VCaP (cell line): Measurements from ENCODE around the gene CRHR1.

Experiments
- H3K27ac ChIP-seq: fragments of 450-650 bp; 2 replicates; pipeline ENCODE4 v1.5.1; 2017
- TF ChIP-seq, protein P1 (sequence below): fragments of 450-650 bp; conservative IDR thresholded peaks from 2 replicates; pipeline ENCODE4 v1.5.1; 2017; ENCODE audit warnings: mild to moderate bottlenecking, moderate library complexity

CRHR1 gene

DNA sequence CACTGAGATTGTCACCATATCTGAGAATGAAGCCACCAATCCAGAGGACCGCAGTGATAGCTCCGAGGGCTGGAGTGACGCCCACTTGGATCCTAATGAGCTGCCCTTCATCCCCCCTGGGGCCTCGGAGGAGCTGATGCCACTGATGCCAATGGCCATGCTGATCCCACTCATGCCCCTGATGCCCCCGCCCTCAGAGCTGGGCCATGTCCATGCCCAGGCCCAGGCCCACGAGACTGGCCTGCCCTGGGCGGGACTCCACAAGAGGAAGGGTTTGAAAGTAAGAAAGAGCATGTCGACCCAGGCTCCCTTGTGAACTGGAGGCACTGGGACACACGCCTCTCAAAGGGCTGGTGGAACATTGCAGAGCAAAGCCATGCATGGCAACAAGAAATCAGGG, 62.5 kb downstream of the CRHR1 start:
- TF ChIP-seq, protein P1, sequence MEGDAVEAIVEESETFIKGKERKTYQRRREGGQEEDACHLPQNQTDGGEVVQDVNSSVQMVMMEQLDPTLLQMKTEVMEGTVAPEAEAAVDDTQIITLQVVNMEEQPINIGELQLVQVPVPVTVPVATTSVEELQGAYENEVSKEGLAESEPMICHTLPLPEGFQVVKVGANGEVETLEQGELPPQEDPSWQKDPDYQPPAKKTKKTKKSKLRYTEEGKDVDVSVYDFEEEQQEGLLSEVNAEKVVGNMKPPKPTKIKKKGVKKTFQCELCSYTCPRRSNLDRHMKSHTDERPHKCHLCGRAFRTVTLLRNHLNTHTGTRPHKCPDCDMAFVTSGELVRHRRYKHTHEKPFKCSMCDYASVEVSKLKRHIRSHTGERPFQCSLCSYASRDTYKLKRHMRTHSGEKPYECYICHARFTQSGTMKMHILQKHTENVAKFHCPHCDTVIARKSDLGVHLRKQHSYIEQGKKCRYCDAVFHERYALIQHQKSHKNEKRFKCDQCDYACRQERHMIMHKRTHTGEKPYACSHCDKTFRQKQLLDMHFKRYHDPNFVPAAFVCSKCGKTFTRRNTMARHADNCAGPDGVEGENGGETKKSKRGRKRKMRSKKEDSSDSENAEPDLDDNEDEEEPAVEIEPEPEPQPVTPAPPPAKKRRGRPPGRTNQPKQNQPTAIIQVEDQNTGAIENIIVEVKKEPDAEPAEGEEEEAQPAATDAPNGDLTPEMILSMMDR, result no peak
- no peak overlapping the region for H3K27ac ChIP-seq

DNA sequence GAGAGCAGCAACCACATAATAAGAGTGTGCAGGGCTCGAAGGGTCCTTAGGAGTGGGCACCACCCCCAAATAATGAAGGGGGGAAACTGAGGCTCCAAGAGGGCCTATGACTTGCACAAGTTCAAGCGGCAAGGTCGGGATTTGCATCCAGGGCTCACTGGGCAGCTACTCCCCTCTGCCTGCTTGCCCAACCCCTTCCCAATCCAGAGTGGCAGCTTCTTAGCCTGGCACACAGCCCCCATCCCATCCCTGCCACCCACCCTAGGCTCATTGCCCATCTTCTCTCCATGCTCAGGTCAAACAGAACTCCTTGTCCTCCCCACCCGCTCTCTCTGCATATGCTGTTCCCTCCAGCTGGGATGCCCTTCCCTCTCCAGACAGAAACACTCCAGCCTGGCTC, 63.0 kb downstream of the CRHR1 start:
- H3K27ac ChIP-seq, result no peak overlapping the region

DNA sequence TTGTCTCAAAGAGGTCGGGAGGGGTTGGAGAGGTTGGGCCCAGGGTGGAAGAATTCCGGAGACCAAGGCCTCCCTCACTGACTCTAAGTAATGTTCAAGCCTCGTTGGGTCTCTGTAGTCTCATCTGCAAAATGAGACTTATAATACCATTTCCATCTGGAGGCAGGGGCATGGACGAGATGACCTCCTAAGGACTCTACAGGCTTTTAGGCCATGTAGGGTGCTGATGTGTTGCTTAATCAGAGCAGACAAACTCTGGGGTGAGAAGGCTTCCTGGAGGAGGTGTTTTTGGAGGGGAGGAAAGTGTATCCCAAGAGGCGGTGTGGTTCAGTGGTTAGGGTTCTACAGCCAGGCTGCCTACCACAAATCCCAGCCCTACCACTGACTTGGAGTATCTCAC, 63.6 kb downstream of the CRHR1 start:
- H3K27ac ChIP-seq, result no peak overlapping the region
- TF ChIP-seq, protein P1, result no peak

More for the DNA sequence above, 63.0 kb downstream of the CRHR1 start:
- TF ChIP-seq, protein P1, result no peak

DNA sequence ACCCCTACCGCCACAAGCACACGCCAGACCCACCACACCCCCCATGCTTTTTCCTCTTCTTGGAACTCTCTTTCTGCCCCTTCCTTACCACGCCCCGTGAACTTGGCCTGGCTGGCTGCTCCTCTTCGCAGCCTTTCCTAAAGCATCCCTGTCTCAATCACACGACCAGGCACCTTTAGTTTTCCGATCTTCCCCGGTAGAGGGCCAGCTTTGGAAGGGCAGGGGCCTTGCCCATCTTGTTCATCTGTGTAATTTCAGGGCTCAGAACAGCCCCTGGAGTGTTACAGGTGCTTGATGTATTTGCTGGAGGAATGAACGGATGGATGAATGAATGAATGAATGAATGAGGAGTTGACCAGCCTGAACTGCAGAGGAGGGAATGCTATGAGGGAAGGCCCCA, 64.3 kb downstream of the CRHR1 start:
- no peak overlapping the region for H3K27ac ChIP-seq
- TF ChIP-seq, protein P1, result no peak

DNA sequence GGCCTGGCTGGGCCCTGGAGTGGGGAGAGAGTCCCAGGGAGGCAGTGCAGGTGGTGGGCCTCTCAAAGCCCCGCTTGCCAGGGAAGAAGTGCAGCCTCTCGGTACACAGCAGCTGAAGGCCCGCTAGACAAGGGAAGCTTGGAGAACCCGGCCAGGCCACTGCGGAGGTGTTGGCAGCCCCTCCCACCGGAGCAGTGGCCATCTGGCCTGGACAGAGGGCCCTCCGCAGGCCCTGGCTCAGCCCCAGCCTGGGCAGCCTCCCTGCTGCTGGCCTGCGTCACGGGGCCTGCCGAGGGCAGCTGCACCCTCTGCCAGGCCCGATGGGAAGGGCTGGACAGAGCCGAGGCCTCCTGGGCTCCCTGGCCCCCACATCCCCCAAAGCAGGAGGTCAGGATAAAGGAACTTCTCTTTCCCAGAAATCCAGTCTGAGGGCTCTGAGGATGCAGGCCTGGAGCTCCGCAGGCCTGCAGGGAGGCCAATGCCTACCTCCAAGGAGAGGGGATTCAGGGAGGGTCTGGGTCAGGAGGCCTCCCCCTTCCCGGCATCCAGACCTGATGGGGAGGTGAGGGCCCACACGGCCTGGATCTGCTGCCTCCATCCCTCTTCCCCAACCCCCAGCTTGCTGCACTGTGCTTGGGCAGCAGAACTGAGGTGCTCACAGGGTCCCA, 64.9 kb downstream of the CRHR1 start:
- no peak overlapping the region for H3K27ac ChIP-seq
- TF ChIP-seq, protein P1, result no peak

DNA sequence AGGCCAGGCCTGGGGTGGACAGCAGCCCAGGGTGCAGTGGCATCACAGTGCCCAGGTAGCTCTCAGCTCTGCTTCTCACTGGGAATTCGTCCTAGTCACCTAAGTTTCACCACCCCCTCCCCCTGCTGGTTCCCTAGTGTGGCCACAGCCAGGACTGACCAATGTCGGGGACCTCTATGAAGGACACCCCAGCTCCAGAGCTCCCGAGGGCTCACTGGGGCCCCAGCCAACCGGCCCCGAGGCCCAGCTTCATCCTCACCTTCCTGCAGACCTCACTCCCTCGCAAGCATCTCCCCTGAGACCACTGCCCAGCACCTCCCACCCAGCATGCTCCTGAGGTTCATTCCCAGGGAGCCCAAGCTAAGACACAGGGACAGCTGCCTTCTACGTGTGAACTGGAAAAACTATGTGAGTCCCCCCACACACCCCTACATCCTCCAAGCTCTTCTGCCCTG, 65.4 kb downstream of the CRHR1 start:
- TF ChIP-seq, protein P1, result no peak
- no peak overlapping the region for H3K27ac ChIP-seq

DNA sequence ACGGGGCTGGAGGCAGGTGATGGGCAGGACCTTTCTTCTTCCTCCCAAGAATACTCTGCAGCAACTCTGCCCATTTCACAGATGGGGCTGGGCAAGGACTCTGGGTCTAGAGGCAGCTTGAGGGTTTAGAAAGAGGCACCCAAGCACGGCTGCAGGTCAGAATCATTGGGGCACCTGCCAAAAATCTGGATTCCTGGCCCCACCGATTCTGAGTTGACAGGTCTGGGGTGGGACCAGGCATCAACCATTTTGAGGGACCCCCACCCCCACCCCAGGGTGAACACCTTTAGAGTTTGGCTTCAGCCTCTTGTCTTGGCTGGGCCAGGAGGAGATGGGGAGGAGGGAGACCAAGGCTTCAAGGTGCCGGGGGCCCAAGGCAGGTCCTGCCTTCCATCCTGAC, 65.9 kb downstream of the CRHR1 start:
- TF ChIP-seq, protein P1, result no peak
- no peak overlapping the region for H3K27ac ChIP-seq
